Kidney glomerular epithelial cell (primary cell): ENCODE results near the gene SPDYE2B.
"Not testable (repeated sequence)": the region's sequence is repeated elsewhere in the genome, so short reads cannot be mapped to it uniquely, and the experiment has no call there.

Experiments used
- DNase-seq: peaks from one replicate; lab custom pipeline; 2025; lab: John Stamatoyannopoulos, UW

The SPDYE2B gene

DNA sequence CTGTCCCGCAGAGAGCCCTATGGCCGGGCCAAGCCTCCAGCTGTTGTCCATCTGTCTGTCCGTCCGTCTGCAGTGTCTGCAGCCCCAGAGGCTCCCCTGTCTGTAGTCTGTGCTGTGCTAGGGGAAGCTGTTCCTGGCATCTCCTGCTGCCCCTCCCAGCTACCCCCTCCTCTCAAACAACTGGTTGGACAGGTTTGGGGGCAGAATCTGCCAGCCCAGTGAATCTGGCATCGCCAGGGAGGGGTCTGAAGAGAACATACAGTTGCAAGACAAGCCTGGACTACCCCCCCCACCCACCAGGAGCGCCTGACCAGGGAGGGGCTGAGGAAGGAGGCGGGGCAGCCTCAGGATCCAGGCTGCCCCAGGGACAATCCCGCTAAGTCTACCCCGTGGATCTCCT, 7.4 kb upstream of the SPDYE2B start, which contains the start of gene UPK3BL1:
Gene UPK3BL1 (minus strand): TSS at position 101 of the 400 bp plus-strand sequence. CDS start 50 bp downstream, at position 51.
- not testable (repeated sequence) for DNase-seq

DNA sequence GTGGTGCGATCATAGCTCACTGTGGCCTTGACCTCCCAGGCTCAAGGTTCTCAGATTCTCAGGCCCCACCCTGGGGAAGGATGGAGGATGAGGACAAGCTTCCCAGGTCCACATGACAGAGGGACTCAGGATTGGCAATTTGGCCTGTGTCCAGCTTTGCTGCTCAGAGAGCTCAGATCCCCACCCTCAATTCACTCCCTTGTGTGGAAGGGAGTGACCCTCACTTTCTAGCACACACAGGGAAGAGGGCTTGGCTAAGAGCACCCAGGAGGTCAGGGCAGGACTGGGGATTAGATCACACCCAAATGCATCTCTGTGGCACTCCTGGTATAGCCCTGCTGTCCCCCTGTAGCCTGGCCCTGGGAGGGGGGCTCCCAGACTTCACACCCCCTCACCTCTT, 6.7 kb upstream of the SPDYE2B start:
- DNase-seq = not testable (repeated sequence)

DNA sequence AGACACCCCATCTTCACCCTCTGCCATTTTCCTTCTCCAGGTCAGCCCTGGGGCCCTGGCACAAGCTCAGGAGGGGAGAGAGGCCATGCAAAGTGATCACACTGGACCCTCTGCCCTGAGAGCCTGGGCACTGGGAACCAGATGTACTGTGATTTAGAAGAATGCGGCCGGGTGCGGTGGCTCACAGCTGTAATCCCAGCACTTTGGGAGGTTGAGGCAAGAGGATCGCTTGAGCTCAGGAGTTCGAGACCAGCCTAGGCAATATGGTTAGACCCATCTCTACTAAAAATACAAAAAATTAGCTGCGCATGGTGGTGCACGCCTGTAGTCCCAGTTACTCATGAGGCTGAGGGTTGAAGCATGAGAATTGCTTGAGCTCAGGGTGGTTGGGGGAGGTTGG, 2.3 kb upstream of the SPDYE2B start:
- DNase-seq = not testable (repeated sequence)

DNA sequence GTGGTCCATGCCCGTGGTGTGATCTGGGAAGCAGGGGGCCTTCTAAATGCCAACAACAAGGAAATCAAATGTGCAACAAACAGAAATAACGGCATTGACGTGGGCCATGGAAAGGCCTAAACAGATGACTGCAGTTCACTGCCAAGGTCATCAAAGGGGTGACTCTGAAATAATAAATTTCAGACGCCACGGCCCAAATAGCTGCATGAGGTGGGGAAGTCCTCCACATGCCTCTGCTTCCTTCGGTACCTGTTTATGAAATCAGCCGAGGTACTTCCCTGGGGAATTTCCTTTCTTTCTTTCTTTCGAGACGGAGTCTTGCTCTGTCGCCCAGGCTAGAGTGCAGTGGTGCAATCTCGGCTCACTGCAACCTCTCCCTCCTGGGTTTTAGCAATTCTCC, 14.6 kb downstream of the SPDYE2B start:
- not testable (repeated sequence) for DNase-seq

GRCh38 chr7:102666850-102667249, 16.7 kb downstream of the SPDYE2B start:
- not testable (repeated sequence) for DNase-seq

DNA sequence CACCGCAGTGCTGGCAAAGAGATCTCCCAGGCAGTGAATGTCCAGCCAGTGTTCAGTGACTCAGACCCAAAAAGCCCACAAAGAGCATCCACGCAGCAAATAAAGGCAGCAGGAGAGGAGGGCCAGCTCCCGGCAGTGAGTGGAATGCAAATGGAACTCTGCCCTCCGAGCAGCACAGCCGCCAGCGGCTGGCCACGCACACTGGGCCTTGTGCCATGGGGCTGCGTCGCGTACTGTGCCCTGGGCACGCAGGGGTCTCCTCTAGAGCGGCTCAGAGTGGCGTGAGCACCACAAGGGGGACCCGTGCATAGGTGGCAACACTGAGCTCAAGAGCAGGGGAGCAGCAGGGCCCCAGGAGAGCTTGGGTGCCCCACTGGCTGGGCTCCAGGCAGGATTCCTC, 17.4 kb downstream of the SPDYE2B start:
- not testable (repeated sequence) for DNase-seq

DNA sequence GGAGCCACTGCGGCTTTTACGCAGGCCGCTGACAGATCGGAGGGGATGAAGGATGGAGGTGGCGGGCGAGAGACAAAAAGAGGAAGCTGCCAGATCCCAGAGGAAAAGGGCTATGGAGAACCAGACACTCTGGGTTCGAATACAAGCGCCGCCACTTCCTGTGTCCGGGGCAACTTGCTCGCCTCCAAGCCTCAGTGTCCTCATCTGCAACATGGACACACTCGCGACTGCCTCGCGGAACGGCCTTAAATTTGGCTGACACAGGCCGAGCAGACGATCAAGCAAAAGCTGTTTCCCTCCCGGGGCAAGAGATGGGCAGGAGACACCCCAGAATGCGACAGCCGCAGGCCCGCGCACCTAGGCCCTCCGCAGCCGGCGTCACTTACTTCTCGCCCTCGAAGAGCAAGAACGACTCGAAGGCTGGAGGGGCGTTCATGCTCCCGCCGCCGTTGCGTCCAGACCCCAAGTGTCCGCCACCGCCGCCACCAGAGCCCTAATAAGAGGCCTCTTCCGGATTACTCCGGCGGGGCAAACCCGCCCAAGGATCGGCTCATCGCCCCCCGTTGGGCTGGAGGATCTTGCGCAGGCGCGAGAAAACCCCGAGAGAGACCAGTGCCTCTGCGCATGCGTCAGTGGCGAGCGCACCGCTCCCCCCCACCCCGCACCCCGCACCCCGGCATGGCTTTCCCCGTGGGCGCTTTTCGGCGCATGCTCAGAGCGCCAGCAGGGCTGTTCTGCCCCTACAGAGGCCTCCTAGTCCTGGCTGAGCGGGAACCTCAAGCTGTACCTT, 21.2 kb downstream of the SPDYE2B start, which contains the start of gene POLR2J2:
Gene POLR2J2 (minus strand): TSS at position 498 of the 790 bp plus-strand sequence. CDS start 62 bp downstream, at position 436.
- not testable (repeated sequence) for DNase-seq

DNA sequence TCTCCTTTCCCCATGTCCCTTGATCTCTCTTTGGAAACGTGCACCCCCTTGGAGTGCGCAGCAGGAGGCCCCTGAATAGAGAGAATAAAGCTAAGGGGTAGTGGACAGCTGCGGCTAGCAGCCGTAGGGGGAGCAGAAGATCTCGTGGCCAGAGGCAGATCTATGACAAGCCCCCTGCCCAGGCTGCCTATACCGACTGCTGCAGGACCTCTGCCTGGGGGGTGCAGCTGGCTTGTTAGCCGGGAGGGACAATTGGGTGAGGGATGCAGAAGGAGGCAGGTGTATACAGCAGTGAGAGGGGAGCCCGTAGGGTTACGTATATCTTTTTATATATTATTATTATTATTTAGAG, 21.8 kb downstream of the SPDYE2B start:
- DNase-seq = not testable (repeated sequence)

DNA sequence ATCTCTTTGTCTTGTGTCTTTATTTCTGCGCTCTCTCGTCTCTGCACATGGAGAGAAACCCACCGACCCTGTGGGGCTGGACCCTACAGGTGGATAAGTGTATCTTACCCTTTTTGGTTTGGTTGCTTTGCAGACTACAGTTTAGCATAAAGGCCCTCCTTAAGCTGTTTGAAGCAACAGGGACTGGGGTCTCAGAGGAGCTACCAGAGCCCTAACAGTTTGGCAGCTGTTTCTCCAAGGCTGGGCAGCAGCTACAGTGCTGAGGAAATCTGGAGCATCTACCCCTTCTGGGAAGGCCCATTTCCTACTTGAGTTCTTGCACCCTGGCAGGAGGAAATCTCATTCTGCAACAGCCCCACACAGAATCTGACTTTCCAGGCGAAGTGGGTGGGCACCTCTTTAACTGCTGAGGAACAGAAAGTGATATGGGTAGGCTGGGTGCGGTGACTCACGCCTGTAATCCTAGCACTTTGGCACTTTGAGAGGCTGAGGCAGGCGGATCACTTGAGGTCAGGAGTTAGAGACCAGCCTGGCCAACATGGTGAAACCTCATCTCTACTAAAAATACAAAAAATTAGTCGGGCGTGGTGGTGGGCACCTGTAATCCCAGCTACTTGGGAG, 23.4 kb downstream of the SPDYE2B start:
- not testable (repeated sequence) for DNase-seq

DNA sequence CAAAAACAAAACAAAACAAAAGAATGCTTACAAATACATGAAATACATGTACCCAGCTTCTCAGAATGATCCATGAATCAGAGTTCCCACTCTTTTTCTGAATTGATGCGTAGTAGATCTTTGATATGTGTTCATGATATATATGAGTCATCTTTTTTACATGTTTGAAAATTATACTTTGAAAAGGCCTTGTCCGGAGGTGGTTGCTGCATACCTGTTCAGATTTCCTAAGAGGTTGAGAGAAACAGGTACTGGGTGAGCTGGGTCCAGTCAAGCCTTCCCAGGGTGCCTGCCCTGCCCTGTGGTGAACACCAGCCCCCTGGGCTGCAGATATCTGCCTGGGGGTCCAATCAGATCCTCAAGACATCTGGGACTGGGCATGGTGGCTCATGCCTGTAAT, 25.4 kb downstream of the SPDYE2B start:
- not testable (repeated sequence) for DNase-seq

- DNase-seq = not testable (repeated sequence)
These were observed 30.7 kb downstream of the SPDYE2B start for GRCh38 chr7:102680780-102681179.

DNA sequence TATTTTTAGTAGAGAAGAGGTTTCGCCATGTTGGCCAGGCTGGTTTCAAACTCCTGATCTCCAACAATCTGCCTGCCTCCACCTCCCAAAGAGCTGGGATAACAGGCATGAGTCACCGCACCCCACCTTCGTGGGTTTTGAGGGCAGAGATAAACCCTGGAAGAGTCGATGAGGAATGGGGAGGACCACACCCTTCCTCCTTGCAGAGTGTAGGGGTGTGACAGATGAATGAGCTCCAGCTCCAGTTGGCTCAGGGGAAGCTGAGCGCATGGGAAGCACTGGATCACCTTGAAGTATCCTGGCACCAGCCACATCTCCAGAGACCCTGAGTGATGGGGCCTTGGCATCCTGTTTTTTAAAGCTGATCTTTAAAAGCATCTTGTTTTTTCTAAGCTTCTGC, 32.4 kb downstream of the SPDYE2B start:
- not testable (repeated sequence) for DNase-seq

DNA sequence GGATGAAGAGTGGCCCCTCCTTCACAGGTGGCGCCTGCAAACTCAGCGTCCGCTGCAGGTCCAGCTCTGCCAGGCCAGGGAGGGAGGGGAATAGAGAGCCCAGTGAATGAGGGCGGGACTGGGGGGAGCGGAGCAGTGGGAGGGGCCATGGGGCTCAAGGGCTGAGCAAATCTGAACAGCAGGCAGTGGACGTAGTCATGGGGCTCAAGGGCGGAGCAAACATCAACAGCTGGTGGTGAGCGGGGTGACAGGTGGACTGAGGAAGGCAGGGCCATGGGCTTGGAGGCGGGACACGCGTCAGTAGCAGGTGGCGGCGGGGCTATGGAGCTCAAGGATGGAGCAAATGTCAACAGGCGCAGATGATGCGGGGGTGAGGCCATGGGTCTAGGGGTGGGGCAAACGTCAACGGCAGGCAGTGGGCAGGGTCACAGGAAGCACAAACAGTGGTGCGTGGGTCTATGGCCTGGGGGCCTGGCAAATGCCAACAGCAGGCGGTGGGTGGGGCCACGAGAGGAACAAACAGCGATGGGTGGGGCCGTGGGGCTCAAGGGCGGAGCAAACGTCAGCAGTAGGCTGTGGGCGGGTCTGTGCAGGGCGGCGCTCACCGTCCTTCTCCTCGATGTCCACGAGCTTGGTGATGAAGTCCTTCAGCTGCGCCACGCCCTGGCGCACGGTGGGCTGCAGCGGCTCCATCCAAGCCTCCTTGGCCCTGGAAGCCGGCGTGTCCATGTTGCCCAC, 38.3 kb downstream of the SPDYE2B start:
- DNase-seq = not testable (repeated sequence)

DNA sequence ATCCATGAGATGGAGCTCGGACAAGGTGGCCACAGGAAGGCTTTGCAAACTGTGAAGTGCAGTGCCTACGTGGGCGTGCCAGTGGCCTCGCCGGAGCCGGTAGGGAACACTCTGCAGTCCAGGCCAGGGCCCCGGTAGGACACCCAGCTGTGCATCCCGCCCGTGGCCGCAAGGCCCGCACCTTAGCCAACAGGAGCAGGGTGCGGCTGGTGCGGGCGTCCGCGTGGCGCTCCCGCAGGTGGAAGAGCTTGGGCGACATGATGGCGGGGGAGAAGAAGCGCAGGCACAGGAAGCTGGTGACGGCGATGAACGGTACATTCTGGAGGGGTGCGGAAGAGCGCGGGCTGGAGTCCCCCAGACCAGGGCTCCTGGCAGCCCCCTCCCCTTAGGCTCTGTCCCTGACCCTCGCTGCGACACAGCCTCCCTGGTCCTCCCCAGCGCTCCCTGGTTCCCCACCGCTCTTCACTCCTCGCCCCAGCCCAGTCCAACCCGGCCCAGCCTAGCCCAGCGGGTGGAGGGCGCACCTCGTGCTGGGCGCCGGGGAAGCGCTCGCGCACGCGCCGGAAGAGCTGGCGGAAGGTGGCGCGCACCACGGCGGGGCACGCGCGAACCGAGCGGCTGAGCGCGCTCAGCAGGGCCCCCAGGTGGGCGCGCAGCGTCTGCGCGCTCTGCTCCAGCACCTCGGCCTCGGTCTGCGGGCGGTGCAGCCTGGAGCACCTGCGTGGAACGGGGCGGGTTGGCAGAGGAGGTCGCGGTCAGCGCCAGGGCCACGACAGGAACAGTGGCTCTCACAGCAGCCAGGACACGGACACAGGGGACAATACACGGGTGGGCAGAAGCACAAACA, 39.5 kb downstream of the SPDYE2B start:
- DNase-seq = not testable (repeated sequence)

DNA sequence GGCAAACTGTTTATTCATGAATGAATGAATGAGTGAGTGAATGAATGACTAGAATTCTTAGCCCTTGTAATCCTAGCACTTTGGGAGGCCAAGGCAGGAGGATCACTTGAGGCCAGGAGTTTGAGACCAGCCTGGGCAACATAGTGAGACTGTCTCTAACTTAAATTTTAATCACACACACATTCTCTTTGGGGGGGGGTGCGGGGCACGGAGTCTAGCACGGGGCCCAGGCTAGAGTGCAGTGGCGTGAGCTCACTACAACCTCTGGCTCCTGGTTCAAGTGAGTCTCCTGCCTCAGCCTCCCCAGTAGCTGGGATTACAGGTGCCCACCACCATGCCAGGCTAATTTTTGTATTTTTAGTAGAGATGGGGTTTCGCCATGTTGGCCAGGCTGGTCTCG, 40.5 kb downstream of the SPDYE2B start:
- DNase-seq = not testable (repeated sequence)

DNA sequence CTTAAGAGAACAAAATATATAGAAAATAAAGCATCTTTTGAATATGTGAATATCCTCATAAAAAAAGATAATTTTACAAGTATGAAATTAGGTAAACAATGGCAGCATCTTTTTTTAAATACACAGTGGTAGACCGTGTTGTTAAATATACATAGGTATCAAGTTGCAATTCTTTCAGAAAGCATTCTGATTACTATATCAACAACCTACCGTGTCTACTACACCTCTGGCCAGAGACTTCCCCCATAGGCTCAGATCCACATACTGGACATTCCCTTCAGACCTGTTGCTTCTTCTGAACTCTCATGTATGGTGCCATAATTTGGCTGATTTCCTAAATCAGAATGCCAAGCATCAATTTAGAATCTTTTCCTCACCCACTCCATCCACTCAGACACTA, 43.9 kb downstream of the SPDYE2B start:
- not testable (repeated sequence) for DNase-seq

GRCh38 chr7:102695033-102695552, 45.0 kb downstream of the SPDYE2B start:
- not testable (repeated sequence) for DNase-seq

DNA sequence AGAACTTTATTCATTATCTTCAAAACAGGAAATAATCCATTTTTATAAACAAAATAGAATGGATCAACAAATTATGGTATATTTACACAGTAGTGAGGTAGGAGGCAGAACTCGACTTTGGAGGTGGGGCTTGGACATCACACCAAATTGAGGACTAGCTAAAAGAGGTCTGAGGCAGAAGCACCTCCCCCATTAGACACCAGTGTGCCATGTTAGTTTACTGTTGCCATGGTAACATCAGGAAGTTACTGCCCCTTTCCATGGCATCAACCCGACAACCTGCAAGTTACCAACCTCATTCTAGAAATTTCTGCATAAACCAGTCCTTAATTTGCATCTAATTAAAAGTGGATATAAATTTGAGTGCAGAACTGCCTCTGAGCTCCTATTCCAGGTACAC, 45.9 kb downstream of the SPDYE2B start:
- DNase-seq = not testable (repeated sequence)

GRCh38 chr7:102697642-102698512, 47.8 kb downstream of the SPDYE2B start:
- DNase-seq = not testable (repeated sequence)
